Activated naive CD4-positive, alpha-beta T cell treated with anti-CD3 and anti-CD28 coated beads, Interleukin-2, amount 50 U/mL, for 72 hours (primary cell): ENCODE data around the gene DMBT1. TPM values are rescaled to one million over a fixed set of nuclear protein-coding genes. Genes with fewer than 3 reads are reported as not detected.
A peak's percentile ranks its signal among the peaks of the same experiment; 100 is the strongest.

Source experiments
- ATAC-seq, 2 donors: fragments of 150-1000 bp; cut with Tn5 transposase; 2 replicates each; pipeline ENCODE4 v1.10.0; 2021; ENCODE audit warnings: mild to moderate bottlenecking in 2 of 2, moderate library complexity in 2 of 2
- DNase-seq, 2 donors: peaks; one replicate each; pipeline ENCODE4 v3.0.0; 2021 to 2022; ENCODE audit warnings: low spot score in 2 of 2
- H3K27ac Mint-ChIP-seq, 2 donors: one replicate each; pipeline ENCODE4 v1.8.0; 2022; ENCODE audit warnings: mild to moderate bottlenecking in 2 of 2, mixed read lengths in 2 of 2
- H3K36me3 Mint-ChIP-seq, 2 donors: one replicate each; pipeline ENCODE4 v1.8.0; 2022; ENCODE audit warnings: mixed read lengths in 2 of 2
- H3K9me3 Mint-ChIP-seq, 2 donors: one replicate each; pipeline ENCODE4 v1.8.0; 2022; ENCODE audit warnings: mixed read lengths in 2 of 2
- total RNA-seq, 2 donors: library from RNA; stranded (reverse); gene quantifications; one replicate each; pipeline ENCODE4 v1.2.3, GENCODE V29; 2022

DMBT1 gene
- total RNA-seq = not detected

- no peak for DNase-seq
- Mint-ChIP-seq H3K36me3 (no peaks in the 10 kb centered on the region), H3K9me3 (no peaks in the 10 kb centered on the region), H3K27ac (peak within 1 kb of the TSS in 1 of 2 donors; percentile 30)
- no peak for ATAC-seq
Measured at GRCh38 chr10:122560279-122560804, at the start of gene DMBT1. Gene DMBT1 (plus strand): TSS chr10:122560754. CDS start chr10:122560771, 17 bp downstream.

- Mint-ChIP-seq H3K36me3 (no peaks in the 10 kb centered on the region), H3K9me3 (no peaks in the 10 kb centered on the region), H3K27ac (no peak overlapping the region)
- ATAC-seq (no peak), DNase-seq (no peak)
Measured at GRCh38 chr10:122513053-122513452, 47.5 kb upstream of the DMBT1 start.

DNA sequence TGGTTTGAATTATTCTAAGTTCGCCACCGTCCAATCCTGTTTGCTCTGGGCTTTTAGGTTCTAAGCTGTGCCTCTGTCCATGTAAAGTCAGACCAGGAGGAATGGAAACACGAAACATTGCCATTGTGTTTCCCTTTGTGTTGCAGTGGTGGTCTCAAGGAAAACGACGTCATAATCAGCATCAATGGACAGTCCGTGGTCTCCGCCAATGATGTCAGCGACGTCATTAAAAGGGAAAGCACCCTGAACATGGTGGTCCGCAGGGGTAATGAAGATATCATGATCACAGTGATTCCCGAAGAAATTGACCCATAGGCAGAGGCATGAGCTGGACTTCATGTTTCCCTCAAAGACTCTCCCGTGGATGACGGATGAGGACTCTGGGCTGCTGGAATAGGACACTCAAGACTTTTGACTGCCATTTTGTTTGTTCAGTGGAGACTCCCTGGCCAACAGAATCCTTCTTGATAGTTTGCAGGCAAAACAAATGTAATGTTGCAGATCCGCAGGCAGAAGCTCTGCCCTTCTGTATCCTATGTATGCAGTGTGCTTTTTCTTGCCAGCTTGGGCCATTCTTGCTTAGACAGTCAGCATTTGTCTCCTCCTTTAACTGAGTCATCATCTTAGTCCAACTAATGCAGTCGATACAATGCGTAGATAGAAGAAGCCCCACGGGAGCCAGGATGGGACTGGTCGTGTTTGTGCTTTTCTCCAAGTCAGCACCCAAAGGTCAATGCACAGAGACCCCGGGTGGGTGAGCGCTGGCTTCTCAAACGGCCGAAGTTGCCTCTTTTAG lies 46.3 kb upstream of the DMBT1 start:
- ATAC-seq (no peak), DNase-seq (no peak)
- Mint-ChIP-seq H3K36me3 (no peaks in the 10 kb centered on the region), H3K27ac (no peak overlapping the region), H3K9me3 (no peaks in the 10 kb centered on the region)

- ATAC-seq = no peak
Measured at GRCh38 chr10:122515022-122515424, 45.5 kb upstream of the DMBT1 start.

GRCh38 chr10:122515588-122516231 lies 44.8 kb upstream of the DMBT1 start:
- Mint-ChIP-seq H3K9me3 (no peaks in the 10 kb centered on the region), H3K36me3 (no peaks in the 10 kb centered on the region), H3K27ac (peak overlapping the region in 1 of 2 donors; percentile 7)
- ATAC-seq (peak; percentile 91 to 94), DNase-seq (peak; percentile 48 to 65)

More at GRCh38 chr10:122515022-122515424, 45.5 kb upstream of the DMBT1 start:
- no peak overlapping the region for H3K27ac Mint-ChIP-seq
- no peak for DNase-seq
- H3K9me3 Mint-ChIP-seq = no peaks in the 10 kb centered on the region
- no peaks in the 10 kb centered on the region for H3K36me3 Mint-ChIP-seq

GRCh38 chr10:122516734-122517133 lies 43.8 kb upstream of the DMBT1 start:
- ATAC-seq (no peak), DNase-seq (no peak)
- Mint-ChIP-seq H3K9me3 (no peaks in the 10 kb centered on the region), H3K36me3 (no peaks in the 10 kb centered on the region), H3K27ac (no peak overlapping the region)

DNA sequence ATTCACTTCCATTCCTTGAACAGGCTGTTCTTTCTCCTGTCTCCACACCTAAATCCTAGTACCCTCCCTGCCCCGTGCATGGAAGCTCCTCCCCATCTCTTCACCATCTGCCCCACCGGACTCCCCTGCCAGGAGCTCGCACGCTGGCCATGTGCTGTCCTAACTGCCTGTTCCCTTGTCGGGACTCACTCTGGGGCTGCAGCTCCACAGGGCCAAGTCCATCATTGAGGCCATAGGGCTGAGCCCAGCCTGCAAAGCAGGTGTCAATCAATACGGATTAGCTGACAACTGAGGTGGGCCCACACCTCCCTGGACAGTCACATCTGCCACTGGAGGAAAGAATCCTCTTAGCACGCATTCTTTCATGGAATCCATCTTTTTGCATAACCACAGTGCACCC lies 41.4 kb upstream of the DMBT1 start:
- Mint-ChIP-seq H3K27ac (no peak overlapping the region), H3K36me3 (no peaks in the 10 kb centered on the region), H3K9me3 (no peaks in the 10 kb centered on the region)
- DNase-seq (no peak), ATAC-seq (no peak)

- DNase-seq (no peak), ATAC-seq (no peak)
- Mint-ChIP-seq H3K36me3 (no peaks in the 10 kb centered on the region), H3K27ac (no peak overlapping the region), H3K9me3 (no peaks in the 10 kb centered on the region)
Measured at GRCh38 chr10:122519873-122520272, 40.7 kb upstream of the DMBT1 start.

DNA sequence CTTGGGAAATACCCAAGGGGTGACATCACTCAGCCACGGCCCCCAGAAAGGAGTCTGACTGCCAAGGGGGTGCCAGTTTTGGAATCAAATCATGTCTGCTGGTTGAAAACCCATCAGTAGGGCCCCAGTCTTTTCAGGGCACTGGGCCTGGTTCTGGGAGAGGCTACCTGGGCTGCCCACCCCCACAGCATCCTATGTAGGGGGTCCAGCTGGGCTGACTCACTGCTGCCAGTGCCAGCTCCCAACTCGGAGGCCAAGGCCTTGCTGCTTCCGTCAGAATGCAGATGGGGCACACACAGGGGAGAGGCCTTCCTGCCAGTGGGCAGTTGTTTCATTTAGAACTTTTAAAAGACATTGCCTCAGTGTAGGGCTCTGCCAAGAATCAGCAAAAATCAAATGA lies 39.5 kb upstream of the DMBT1 start:
- no peak for ATAC-seq

GRCh38 chr10:122524811-122525210 lies 35.7 kb upstream of the DMBT1 start:
- Mint-ChIP-seq H3K27ac (no peak overlapping the region), H3K36me3 (no peaks in the 10 kb centered on the region), H3K9me3 (no peaks in the 10 kb centered on the region)
- no peak for ATAC-seq
- no peak for DNase-seq

More for the DNA sequence above, 39.5 kb upstream of the DMBT1 start:
- no peak for DNase-seq
- Mint-ChIP-seq H3K36me3 (no peaks in the 10 kb centered on the region), H3K9me3 (no peaks in the 10 kb centered on the region), H3K27ac (no peak overlapping the region)

- DNase-seq (no peak), ATAC-seq (no peak)
- H3K36me3 Mint-ChIP-seq = no peaks in the 10 kb centered on the region
- H3K9me3 Mint-ChIP-seq = no peaks in the 10 kb centered on the region
- no peak overlapping the region for H3K27ac Mint-ChIP-seq
Measured at GRCh38 chr10:122525788-122526187, 34.8 kb upstream of the DMBT1 start.

DNA sequence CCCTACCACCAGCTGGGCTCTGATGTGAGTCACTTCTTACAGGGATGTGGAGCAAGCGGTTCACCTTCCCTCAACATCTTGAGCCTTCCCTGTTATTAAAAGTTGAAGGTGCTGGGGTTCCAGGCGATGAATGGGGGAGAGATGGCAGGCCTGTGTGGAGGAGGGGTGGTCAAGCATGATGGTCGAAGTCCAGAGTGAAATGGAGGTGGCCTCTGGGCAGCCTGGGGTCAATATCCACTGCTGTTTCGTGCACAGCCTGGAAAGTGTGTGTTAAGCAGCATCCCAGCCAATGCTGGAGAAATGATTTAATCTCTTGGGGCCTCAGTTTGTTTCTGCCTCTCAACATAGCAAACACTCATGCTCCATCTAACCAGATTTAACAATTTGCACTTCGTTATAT lies 33.7 kb upstream of the DMBT1 start:
- no peak for ATAC-seq
- no peaks in the 10 kb centered on the region for H3K36me3 Mint-ChIP-seq
- H3K9me3 Mint-ChIP-seq = no peaks in the 10 kb centered on the region

DNA sequence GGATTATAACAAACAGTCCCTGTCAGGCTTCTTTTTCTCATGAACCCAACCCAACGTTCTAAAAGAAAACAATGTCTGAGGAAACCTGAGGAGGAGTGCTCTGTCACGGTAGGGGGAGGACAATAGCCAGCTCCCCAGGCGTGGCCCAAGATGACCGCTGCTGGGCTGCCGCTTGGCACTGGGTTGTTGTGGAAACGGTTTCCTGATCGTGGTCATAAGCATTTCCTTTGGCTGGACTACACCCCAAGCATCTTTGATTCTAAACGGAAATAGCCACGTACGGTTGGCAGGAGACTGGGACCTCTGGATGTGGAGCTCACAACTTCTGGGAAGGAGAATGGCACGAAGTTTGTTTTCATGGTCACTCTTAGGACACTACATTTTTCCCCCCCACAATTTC lies 30.4 kb upstream of the DMBT1 start:
- Mint-ChIP-seq H3K9me3 (no peaks in the 10 kb centered on the region), H3K36me3 (no peaks in the 10 kb centered on the region), H3K27ac (no peak overlapping the region)
- DNase-seq = no peak
- no peak for ATAC-seq

More for the DNA sequence above, 33.7 kb upstream of the DMBT1 start:
- no peak overlapping the region for H3K27ac Mint-ChIP-seq
- DNase-seq = no peak

DNA sequence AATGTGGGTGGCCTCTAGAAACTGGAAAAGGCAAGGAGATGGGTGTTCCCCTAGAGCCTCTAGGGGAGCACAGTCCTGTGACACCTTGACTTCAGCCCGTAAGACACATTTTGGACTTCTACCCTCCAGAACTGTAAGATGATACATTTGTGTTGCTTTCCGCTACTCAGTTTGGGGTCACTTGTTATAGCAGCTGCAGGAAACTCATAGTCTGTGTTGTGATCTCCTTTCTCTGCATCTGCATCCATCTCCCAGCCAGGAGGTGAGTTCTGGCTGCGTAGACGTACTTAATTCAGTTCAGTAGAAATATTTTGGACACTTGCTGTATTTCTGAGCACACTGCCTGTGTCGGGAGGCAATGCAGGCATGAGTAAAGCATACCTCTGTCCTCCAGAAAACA lies 29.3 kb upstream of the DMBT1 start:
- H3K27ac Mint-ChIP-seq = no peak overlapping the region
- H3K36me3 Mint-ChIP-seq = no peaks in the 10 kb centered on the region
- no peaks in the 10 kb centered on the region for H3K9me3 Mint-ChIP-seq
- DNase-seq = no peak
- no peak for ATAC-seq

GRCh38 chr10:122531939-122532338 lies 28.6 kb upstream of the DMBT1 start:
- DNase-seq = no peak
- H3K9me3 Mint-ChIP-seq = no peaks in the 10 kb centered on the region
- no peak for ATAC-seq
- H3K27ac Mint-ChIP-seq = no peak overlapping the region
- no peaks in the 10 kb centered on the region for H3K36me3 Mint-ChIP-seq

DNA sequence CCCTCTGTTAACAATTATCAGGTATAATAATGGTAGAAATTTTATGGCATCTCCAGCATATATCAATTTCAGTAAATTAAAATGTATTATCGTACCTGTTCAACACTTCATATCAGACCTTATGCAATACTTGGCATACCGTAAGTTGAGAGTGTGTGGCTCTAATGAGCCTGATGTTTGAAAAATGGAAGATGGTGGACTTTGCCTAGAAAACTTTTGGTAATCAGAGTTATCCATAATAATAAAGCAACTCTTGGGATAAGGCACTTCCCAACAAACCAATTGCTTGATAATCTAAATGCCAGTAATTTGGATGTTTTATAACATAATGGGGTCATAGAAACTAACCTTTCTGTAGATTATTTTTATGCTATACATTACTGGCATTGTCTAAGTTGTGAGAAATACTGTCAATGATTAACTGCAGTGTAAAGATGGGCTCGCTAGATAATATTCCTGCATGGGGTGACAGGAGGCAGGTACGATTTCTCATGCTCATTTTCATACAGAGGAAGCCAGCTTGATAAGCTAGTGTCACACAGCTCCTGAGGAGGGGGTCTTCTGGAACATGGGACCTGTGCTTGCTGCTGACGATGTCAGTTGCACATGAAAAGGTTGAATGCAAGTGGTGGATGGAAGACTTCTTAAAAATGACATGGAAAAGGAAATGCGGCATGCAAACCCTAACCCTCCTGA lies 27.8 kb upstream of the DMBT1 start:
- Mint-ChIP-seq H3K9me3 (no peaks in the 10 kb centered on the region), H3K27ac (no peak overlapping the region), H3K36me3 (no peaks in the 10 kb centered on the region)
- DNase-seq = no peak
- ATAC-seq = no peak

DNA sequence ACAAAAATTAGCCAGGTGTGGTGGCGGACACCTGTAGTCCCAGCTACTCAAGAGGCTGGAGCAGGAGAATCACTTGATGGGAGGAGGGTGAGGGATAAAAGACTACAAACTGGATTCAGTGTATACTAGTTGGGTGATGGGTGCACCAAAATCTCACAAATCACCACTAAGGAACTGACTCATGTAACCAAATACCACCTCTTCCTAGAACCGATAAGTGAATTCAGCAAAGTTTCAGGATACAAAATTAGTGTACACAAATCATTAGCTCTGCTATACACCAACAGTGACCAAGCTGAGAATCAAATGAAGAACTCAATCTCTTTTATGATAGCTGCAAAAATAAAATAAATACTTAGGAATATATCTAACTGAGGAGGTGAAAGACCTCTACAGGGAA lies 23.0 kb upstream of the DMBT1 start:
- ATAC-seq (peak in 1 of 2 donors; percentile 24), DNase-seq (no peak)
- Mint-ChIP-seq H3K36me3 (no peaks in the 10 kb centered on the region), H3K9me3 (no peaks in the 10 kb centered on the region), H3K27ac (no peak overlapping the region)
